ENCODE results near the gene EFCAB9.

The EFCAB9 gene

DNA sequence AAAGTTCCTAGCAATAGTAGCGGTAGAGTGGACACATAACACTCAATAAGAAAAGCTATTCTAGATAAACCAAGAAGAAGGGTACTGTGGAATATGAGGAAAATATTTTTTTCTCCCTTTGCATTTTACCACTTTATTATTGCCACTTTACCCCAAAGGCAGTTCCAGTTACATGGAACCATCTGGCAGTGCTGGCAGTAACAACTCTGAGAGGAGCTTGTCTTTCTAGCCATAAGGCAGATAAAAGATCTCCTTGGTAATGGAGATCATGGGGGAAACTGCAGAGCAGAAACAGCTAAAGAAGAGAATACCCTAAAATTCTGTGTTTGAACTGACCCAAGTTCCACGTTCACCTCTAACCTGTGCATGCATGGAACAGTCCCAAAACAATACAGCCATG is 51.1 kb downstream of the EFCAB9 start:
- DNase-seq, result no peak

DNA sequence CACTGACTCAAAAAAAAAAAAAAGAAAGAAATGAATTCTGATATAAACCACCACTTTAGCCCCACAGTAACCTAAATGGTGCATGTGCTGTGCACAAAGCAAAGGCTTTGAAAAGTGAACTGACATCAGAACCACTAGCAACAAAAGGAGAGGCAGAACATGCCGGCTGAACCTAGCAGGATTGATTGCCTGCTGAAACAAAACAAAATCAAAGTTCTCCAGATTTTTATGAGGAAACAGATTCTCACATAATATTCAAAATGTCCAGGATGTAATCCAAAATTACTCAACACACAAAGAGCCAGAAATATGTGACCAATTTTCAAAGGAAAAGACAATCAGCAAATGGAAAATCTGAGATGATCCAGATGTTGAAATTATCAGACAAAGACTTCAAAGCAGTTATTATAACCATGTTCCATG is 51.7 kb downstream of the EFCAB9 start:
- DNase-seq, result no peak

DNA sequence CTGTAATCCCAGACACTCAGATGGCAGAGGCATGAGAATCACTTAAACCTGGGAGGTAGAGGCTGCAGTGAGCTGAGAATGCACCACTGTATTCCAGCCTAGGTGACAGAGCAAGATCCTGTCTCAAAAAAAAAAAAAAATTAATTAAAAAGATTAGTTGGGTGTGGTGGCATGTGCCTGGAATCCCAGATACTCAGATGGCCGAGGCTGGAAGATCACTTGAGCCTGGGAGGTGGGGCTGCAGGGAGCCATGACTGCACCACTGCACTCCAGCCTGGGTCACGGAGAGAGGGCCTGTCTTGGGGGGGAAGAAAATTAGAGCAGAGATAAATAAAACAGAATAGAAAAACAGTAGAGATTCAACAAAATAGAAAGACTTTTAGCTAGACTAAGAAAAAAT is 54.7 kb downstream of the EFCAB9 start:
- DNase-seq, result no peak

DNA sequence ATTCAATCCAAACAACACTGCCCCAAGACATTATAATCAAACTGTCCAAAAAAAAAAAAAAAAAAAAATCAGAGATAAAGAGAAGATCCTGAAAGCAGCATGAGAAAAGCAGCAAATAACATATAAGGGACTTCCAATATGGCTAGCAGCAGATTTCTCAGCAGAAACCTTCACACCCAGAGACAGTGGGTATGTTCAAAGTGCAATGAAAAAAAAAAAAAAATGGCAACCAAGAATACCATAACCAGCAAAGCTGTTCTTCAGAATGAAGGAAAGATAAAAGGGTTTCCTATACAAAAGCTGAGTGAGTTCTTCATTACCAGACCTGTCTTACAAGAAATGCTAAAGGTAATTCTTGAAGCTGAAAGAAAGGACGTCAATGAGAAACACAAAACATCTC is 57.4 kb downstream of the EFCAB9 start:
- no peak for DNase-seq

DNA sequence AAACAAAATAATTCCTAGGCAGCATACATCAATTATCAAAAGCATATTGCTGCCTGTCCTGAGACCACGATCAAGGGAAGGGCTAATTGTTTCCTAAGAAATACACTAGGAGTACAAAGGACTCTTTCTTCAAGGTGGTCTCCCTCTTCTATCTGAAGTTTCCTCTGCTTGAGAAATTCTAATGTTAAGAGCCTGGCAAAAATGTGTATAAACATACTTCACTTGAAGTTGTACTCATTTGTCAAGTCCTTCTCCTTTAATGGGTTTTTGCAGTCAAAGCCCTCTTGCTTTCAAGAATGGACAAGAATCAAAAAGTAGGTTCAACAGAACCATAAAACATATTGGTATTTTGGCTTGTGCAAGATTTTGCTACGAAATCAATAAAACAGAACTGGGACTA is 58.5 kb downstream of the EFCAB9 start:
- DNase-seq, result no peak
